OCI-LY1 (cell line): ENCODE results near the gene TLE2.

Experiments used
- H2AFZ ChIP-seq: fragments of 200-600 bp; sonication (generic), shearing (Covaris generic); 2 replicates; pipeline ENCODE4 v1.6.0; 2014; ENCODE audit warnings: antibody characterized with exemption, mild to moderate bottlenecking, low read length
- H3F3A ChIP-seq: fragments of 200-600 bp; sonication (generic), shearing (Covaris generic); 2 replicates; pipeline ENCODE4 v1.6.0; 2014; ENCODE audit warnings: mild to moderate bottlenecking, antibody characterized with exemption, low read length, moderate library complexity; ENCODE audit not compliant: insufficient read depth
- H3K27ac ChIP-seq: fragments of 200-600 bp; sonication (generic); 2 replicates; pipeline ENCODE4 v1.5.1; 2014; ENCODE audit warnings: low read length, mixed run types, mild to moderate bottlenecking, low read depth; ENCODE audit not compliant: poor library complexity, severe bottlenecking
- H3K27me3 ChIP-seq: fragments of 200-600 bp; sonication (generic); 2 replicates; pipeline ENCODE4 v1.6.0; 2014; ENCODE audit warnings: antibody characterized with exemption, mild to moderate bottlenecking, low read length, moderate library complexity; ENCODE audit not compliant: insufficient read depth
- H3K36me3 ChIP-seq: fragments of 200-600 bp; sonication (generic); 2 replicates; pipeline ENCODE4 v1.6.1; 2014; ENCODE audit warnings: mild to moderate bottlenecking, antibody characterized with exemption, low read length, moderate library complexity, mixed read lengths; ENCODE audit not compliant: insufficient read depth
- H3K4me1 ChIP-seq: fragments of 200-600 bp; sonication (generic); 2 replicates; pipeline ENCODE4 v1.5.1; 2014; ENCODE audit warnings: mild to moderate bottlenecking, low read length, moderate library complexity; ENCODE audit not compliant: insufficient read depth, severe bottlenecking
- H3K4me2 ChIP-seq: fragments of 200-600 bp; sonication (generic), shearing (Covaris generic); 2 replicates; pipeline ENCODE4 v1.6.1; 2014; ENCODE audit warnings: low read length
- H3K4me3 ChIP-seq: fragments of 200-600 bp; sonication (generic); 2 replicates; pipeline ENCODE4 v1.5.1; 2014; ENCODE audit warnings: low read length, low read depth, mild to moderate bottlenecking, mixed read lengths; ENCODE audit not compliant: poor library complexity, severe bottlenecking
- H3K79me2 ChIP-seq: fragments of 200-600 bp; shearing (Covaris generic); 2 replicates; pipeline ENCODE4 v1.6.1; 2016; ENCODE audit warnings: mixed run types, low read length, mixed read lengths; ENCODE audit not compliant: insufficient read depth
- H3K9ac ChIP-seq: fragments of 200-600 bp; sonication (generic), shearing (Covaris generic); 2 replicates; pipeline ENCODE4 v1.6.1; 2014; ENCODE audit warnings: mild to moderate bottlenecking, low read length, mixed read lengths
- H3K9me2 ChIP-seq: fragments of 200-600 bp; sonication (generic), shearing (Covaris generic); 2 replicates; pipeline ENCODE4 v1.6.1; 2014; ENCODE audit warnings: low read depth, mild to moderate bottlenecking, low read length, mixed read lengths
- H3K9me3 ChIP-seq: fragments of 200-600 bp; shearing (Covaris generic); 2 replicates; pipeline ENCODE4 v1.6.1; 2014; ENCODE audit warnings: low read length, mixed read lengths
- H4K20me1 ChIP-seq: fragments of 200-600 bp; sonication (generic), shearing (Covaris generic); 2 replicates; pipeline ENCODE4 v1.6.0; 2016; ENCODE audit warnings: mild to moderate bottlenecking, low read length; ENCODE audit not compliant: insufficient read depth
- CTCF ChIP-seq: fragments of 200-600 bp; sonication (generic), shearing (Covaris generic); IDR thresholded peaks from 2 replicates; pipeline ENCODE4 v1.5.1; 2017; ENCODE audit warnings: mild to moderate bottlenecking, antibody characterized with exemption, low read length, moderate library complexity, mixed read lengths
- EZH2 ChIP-seq: fragments of 200-600 bp; sonication (generic), shearing (Covaris generic); IDR thresholded peaks from 2 replicates; pipeline ENCODE4 v1.8.0; 2017; ENCODE audit warnings: borderline replicate concordance, mixed run types, mild to moderate bottlenecking, antibody characterized with exemption, low read length, moderate library complexity, mixed read lengths

TLE2 gene

GRCh38 chr19:2978772-2979171 is 50.3 kb downstream of the TLE2 start:
- H3K4me3 ChIP-seq = no peak overlapping the region
- H3K27me3 ChIP-seq = no peaks in the 10 kb centered on the region
- no peak for TF ChIP-seq CTCF
- no peak for TF ChIP-seq EZH2
- H3K4me2 ChIP-seq = no peak overlapping the region
- no peaks in the 10 kb centered on the region for H3F3A ChIP-seq
- no peaks in the 10 kb centered on the region for H3K9me2 ChIP-seq
- H3K9ac ChIP-seq = no peak overlapping the region
- H3K27ac ChIP-seq = no peak overlapping the region
- H2AFZ ChIP-seq = no peak overlapping the region
- no peaks in the 10 kb centered on the region for H3K36me3 ChIP-seq
- no peaks in the 10 kb centered on the region for H3K4me1 ChIP-seq
- no peaks in the 10 kb centered on the region for H3K9me3 ChIP-seq
- no peaks in the 10 kb centered on the region for H3K79me2 ChIP-seq
- no peaks in the 10 kb centered on the region for H4K20me1 ChIP-seq

GRCh38 chr19:2978166-2978767 is 50.8 kb downstream of the TLE2 start:
- H3F3A ChIP-seq = no peaks in the 10 kb centered on the region
- TF ChIP-seq EZH2 (no peak), CTCF (no peak)
- H2AFZ ChIP-seq = no peak overlapping the region
- no peak overlapping the region for H3K9ac ChIP-seq
- H3K27me3 ChIP-seq = no peaks in the 10 kb centered on the region
- no peaks in the 10 kb centered on the region for H4K20me1 ChIP-seq
- H3K4me3 ChIP-seq = no peak overlapping the region
- no peak overlapping the region for H3K27ac ChIP-seq
- H3K36me3 ChIP-seq = no peaks in the 10 kb centered on the region
- H3K4me1 ChIP-seq = no peaks in the 10 kb centered on the region
- H3K9me2 ChIP-seq = no peaks in the 10 kb centered on the region
- no peak overlapping the region for H3K4me2 ChIP-seq
- no peaks in the 10 kb centered on the region for H3K79me2 ChIP-seq
- no peaks in the 10 kb centered on the region for H3K9me3 ChIP-seq

GRCh38 chr19:2977746-2978138 is 51.3 kb downstream of the TLE2 start:
- Histone ChIP-seq H3F3A (no peaks in the 10 kb centered on the region), H3K36me3 (no peaks in the 10 kb centered on the region), H3K27me3 (no peaks in the 10 kb centered on the region), H3K27ac (no peak overlapping the region), H3K4me1 (no peaks in the 10 kb centered on the region), H2AFZ (no peak overlapping the region), H3K79me2 (no peaks in the 10 kb centered on the region), H3K9ac (no peak overlapping the region), H3K9me2 (no peaks in the 10 kb centered on the region), H4K20me1 (no peaks in the 10 kb centered on the region), H3K4me2 (no peak overlapping the region), H3K4me3 (no peak overlapping the region), H3K9me3 (no peaks in the 10 kb centered on the region)
- no peak for TF ChIP-seq CTCF
- TF ChIP-seq EZH2 = no peak
